Measurements from ENCODE around the gene CSH2.
"Not testable (repeated sequence)": the region's sequence is repeated elsewhere in the genome, so short reads cannot be mapped to it uniquely, and the experiment has no call there.

DNA sequence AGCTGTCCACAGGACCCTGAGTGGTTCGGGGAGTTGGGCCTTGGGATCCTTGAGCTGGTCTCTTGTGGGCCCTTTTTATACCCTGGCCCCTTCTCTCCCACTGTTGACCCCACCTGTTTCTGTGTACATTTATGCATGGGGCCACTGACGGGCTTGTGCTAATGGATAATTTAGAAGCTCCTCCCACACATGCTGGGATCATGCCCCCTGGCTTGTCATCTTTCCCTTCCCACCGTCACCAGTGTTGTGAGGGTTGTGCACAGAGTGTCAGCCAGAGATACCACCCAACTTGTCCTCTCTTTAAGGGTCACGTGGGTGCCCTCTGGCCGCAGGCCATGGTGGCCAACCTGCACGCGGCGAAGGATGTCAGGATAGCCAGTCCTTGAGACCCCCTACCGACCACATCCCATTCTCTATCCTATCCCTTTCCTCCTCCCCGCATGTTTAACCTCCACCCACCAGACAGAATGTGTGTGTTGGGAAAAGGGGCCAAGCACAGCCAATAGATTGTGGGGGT lies 45.4 kb upstream of the CSH2 start, which contains the start of gene GH1:
- TF ChIP-seq, protein P1, sequence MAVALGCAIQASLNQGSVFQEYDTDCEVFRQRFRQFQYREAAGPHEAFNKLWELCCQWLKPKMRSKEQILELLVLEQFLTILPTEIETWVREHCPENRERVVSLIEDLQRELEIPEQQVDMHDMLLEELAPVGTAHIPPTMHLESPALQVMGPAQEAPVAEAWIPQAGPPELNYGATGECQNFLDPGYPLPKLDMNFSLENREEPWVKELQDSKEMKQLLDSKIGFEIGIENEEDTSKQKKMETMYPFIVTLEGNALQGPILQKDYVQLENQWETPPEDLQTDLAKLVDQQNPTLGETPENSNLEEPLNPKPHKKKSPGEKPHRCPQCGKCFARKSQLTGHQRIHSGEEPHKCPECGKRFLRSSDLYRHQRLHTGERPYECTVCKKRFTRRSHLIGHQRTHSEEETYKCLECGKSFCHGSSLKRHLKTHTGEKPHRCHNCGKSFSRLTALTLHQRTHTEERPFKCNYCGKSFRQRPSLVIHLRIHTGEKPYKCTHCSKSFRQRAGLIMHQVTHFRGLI (tag by site-specific recombination; IDR thresholded peaks at IDR 0.05) = not testable (repeated sequence)
- TF ChIP-seq, protein P2, sequence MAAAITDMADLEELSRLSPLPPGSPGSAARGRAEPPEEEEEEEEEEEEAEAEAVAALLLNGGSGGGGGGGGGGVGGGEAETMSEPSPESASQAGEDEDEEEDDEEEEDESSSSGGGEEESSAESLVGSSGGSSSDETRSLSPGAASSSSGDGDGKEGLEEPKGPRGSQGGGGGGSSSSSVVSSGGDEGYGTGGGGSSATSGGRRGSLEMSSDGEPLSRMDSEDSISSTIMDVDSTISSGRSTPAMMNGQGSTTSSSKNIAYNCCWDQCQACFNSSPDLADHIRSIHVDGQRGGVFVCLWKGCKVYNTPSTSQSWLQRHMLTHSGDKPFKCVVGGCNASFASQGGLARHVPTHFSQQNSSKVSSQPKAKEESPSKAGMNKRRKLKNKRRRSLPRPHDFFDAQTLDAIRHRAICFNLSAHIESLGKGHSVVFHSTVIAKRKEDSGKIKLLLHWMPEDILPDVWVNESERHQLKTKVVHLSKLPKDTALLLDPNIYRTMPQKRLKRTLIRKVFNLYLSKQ (tag by site-specific recombination; IDR thresholded peaks at IDR 0.05; ENCODE audit: borderline replicate concordance) = not testable (repeated sequence)
- TF ChIP-seq, protein P3, sequence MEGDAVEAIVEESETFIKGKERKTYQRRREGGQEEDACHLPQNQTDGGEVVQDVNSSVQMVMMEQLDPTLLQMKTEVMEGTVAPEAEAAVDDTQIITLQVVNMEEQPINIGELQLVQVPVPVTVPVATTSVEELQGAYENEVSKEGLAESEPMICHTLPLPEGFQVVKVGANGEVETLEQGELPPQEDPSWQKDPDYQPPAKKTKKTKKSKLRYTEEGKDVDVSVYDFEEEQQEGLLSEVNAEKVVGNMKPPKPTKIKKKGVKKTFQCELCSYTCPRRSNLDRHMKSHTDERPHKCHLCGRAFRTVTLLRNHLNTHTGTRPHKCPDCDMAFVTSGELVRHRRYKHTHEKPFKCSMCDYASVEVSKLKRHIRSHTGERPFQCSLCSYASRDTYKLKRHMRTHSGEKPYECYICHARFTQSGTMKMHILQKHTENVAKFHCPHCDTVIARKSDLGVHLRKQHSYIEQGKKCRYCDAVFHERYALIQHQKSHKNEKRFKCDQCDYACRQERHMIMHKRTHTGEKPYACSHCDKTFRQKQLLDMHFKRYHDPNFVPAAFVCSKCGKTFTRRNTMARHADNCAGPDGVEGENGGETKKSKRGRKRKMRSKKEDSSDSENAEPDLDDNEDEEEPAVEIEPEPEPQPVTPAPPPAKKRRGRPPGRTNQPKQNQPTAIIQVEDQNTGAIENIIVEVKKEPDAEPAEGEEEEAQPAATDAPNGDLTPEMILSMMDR (tag by site-specific recombination; IDR thresholded peaks at IDR 0.05) = not testable (repeated sequence)
- TF ChIP-seq ZNF561 (tag by site-specific recombination; IDR thresholded peaks at IDR 0.05; ENCODE audit: borderline replicate concordance); ZNF501 (tag by site-specific recombination; IDR thresholded peaks at IDR 0.05); YY1 (tag by site-specific recombination; IDR thresholded peaks at IDR 0.05): not testable (repeated sequence)

Data from HEK293 (cell line).